Activated CD8-positive, alpha-beta memory T cell treated with anti-CD3 and anti-CD28 coated beads, Interleukin-2, amount 50 U/mL, for 48 hours (primary cell): Measurements from ENCODE around the gene FAM83D.
"Not testable (repeated sequence)": the region's sequence is repeated elsewhere in the genome, so short reads cannot be mapped to it uniquely, and the experiment has no call there.

ENCODE experiments used
- DNase-seq: peaks from one replicate; pipeline ENCODE4 v3.0.0-alpha.2; 2020

The FAM83D gene

GRCh38 chr20:38937000-38937399 lies 10.8 kb downstream of the FAM83D start:
- DNase-seq = no peak

- DNase-seq = no peak
Observed at GRCh38 chr20:38937978-38938473, 11.8 kb downstream of the FAM83D start.

DNA sequence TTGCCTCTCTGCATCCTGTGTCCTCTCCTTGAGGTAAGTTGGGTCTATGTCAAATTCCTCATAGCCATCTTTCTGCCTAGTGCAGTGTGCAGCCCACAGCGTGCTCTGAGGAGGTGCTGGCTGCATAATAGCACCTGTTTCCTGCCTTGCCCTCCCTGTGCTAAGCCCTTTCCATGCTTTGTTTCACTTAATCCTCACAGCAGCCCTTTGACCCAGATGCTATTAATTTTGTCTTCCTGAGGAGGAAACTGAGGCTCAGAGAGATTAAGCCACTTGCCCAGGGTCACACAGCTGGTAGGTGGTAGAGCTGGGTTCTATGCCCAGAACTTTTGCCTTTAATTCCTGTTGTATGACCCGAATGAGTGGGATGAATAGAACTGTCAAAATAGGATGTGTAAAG lies 13.5 kb downstream of the FAM83D start:
- DNase-seq = no peak

- DNase-seq = no peak
Observed at GRCh38 chr20:38940644-38941043, 14.4 kb downstream of the FAM83D start.

DNA sequence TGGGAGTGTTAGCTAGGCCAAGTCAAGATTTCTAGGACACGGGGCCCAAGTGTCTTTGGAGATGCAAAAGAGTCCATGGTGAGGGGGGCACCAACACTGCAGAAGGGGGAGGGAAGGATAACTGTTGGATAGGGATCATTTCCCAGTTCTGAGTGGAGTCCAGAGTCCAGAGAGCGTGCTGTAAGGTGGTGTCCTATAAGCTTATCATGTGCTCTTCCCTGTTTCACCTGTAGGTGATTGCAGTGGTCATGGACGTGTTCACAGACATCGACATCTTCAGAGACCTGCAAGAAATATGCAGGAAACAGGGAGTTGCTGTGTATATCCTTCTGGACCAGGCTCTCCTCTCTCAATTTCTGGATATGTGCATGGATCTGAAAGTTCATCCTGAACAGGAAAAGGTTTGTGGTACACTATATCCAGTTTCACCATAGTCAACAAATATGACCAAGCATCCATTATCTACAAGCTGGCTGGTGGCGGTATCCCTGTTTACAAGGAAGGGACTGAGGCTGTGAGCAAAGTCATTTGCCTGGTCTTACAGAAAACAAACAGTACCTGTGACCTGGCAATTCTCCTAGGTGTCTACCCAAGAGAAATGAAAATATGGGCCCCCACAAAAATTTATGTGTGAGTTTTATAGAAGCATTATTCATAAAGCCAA lies 15.6 kb downstream of the FAM83D start:
- no peak for DNase-seq

GRCh38 chr20:38945012-38945411 lies 18.8 kb downstream of the FAM83D start:
- DNase-seq = no peak

GRCh38 chr20:38946836-38947235 lies 20.6 kb downstream of the FAM83D start:
- no peak for DNase-seq

- no peak for DNase-seq
Observed at GRCh38 chr20:38947931-38948362, 21.7 kb downstream of the FAM83D start.

GRCh38 chr20:38950254-38950653 lies 24.0 kb downstream of the FAM83D start:
- DNase-seq = no peak

DNA sequence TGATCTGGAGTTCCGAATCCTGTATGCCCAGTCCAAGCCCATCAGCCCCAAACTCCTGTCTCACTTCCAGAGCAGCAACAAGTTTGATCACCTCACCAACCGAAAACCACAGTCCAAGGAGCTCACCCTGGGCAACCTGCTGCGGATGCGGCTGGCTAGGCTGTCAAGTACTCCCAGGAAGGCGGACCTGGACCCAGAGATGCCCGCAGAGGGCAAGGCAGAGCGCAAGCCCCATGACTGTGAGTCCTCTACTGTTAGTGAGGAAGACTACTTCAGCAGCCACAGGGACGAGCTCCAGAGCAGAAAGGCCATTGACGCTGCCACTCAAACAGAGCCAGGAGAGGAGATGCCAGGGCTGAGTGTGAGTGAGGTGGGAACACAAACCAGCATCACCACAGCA lies 25.4 kb downstream of the FAM83D start:
- DNase-seq = no peak

DNA sequence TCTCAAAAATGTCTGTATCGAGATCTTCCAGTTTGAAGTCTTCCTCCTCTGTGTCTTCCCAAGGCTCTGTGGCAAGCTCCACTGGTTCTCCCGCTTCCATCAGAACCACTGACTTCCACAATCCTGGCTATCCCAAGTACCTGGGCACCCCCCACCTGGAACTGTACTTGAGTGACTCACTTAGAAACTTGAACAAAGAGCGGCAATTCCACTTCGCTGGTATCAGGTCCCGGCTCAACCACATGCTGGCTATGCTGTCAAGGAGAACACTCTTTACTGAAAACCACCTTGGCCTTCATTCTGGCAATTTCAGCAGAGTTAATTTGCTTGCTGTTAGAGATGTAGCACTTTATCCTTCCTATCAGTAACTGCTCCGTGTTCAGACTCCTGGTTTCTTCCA lies 25.9 kb downstream of the FAM83D start:
- no peak for DNase-seq

DNA sequence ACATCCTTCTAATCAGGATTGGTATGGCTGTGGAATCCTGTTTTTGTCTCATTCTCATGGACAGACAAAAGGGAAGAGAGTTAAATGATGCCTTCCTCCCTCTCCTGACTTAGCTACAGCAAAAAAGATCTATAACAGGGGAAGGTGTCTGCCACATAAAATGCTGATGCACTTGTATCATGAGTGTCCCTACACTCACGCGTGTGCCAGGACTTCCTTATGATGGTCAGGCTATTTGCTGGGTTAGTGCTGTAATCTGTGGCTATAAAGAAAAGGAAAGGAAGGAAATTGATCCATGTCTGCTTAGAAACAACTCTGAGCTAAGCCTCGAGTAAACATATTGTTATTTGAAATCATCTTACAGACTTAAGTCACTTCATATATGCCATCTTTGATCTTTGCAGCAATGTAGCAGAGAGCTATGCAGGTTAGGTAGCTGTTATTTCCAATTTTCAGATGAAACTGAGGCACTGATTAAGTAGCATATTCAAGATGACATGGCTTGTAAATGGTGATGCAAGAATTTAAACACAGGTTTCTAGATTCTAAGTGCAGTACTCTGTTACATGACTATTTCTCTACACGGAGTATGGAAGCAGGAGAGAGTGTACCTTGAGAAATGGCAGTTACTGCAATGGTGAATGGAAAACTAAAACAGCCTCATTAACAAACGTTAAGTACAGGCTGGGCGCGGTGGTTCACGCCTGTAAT lies 27.6 kb downstream of the FAM83D start:
- no peak for DNase-seq

DNA sequence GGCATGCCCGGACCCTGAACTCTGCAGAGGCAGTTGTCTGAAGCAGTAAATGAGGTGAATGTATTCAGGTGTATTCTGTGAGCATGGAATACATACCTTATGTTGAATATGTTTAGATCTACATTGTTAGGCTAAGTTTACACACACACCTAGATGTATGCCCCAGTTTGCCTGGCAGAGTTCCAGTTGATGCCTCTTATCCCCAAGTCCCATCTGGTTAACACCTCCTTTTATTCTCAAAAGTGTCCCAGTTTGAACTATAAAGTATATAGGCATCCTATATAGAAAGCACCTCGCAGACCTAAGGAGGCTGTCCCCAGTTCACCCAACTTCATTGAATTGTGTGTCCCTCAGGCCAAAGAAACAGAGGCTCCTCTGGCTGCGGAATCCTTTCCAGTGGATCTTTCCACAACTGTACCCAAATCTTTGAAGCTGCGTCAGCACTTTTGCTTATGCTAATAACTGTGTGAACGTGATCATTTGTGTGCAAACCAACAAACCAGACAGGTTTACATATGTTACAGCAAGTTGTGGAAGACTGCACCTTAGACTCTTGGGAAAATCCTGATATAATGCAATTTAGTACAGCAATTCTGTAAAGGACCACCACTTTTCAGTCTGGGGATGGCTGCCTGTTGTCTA lies 31.1 kb downstream of the FAM83D start:
- DNase-seq = no peak

DNA sequence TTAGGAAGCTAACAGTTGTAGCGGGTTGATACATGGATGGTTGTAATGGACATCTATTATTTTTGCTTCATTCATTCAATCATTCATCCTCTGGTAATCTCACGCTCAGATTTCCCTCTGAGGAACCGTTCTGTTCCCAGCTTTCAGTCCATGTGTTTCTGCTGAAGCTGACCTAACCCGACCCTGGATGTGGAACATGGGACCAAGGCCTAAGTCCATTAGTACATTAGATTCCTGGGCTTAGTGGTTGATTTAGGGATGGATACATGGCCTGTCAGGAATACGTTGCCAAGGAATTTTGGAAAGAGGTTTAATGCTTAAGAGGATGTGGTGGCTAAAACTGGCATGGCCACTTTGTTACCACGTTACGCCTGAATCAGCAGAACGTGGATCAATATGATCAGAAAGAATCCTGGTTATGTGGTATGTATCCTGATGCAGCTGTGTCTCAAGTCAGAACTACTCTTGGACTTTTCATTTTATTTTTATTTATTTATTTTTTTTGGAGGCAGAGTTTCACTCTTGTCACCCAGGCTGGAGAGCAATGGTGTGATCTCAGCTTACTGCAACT lies 31.8 kb downstream of the FAM83D start:
- no peak for DNase-seq

DNA sequence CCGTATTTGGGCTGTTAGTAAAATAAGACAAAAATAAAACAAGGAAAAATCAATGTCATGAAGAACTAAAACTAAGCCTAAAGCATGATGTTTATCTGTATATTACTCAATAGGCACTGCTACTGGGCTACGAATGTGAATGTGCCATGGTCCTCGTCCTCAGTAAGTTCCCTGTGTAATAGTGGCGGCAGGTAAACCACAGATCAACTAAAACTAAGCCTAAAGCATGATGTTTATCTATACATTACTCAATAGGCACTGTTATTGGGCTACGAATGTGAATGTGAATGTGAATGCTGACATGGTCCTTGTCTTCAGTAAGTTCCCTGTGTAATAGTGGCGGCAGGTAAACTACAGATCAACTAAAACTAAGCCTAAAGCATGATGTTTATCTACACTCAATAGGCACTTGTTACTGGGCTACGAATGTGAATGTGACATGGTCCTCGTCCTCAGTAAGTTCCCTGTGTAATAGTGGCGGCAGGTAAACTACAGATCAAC lies 34.0 kb downstream of the FAM83D start:
- not testable (repeated sequence) for DNase-seq

DNA sequence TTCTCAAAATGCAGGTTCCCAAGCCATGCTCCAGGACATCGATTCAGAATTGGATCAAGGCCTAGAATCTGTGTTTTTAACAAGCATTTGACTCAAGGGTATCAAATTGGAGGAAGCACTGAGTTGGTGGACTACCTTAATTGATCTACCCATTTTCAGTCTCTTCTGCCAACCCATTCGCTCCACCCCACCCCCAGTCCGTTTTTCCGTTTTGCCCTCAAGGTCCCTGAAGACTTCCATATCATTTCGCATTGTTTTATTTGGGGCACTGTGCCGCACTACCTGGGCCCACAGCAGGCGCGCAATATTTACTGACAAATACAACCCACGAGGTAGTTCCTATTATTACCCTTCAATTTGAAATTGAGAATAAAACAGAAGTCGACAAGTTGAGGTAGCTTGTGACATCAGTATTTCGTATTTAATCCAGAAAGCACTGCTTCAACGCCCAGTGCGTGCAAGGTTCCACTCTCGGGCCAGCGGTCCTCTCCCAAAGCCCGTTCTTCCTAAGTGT lies 35.4 kb downstream of the FAM83D start:
- no peak for DNase-seq

GRCh38 chr20:38962044-38962927 lies 36.1 kb downstream of the FAM83D start, which contains the start of gene DHX35:
TSS of gene DHX35 (plus strand) at chr20:38962344. CDS start at chr20:38962368, 24 bp downstream.
- peak; percentile 98 for DNase-seq

GRCh38 chr20:38962928-38963401 lies 36.7 kb downstream of the FAM83D start:
- no peak for DNase-seq

- DNase-seq = no peak
Observed at GRCh38 chr20:38963745-38964144, 37.5 kb downstream of the FAM83D start.

DNA sequence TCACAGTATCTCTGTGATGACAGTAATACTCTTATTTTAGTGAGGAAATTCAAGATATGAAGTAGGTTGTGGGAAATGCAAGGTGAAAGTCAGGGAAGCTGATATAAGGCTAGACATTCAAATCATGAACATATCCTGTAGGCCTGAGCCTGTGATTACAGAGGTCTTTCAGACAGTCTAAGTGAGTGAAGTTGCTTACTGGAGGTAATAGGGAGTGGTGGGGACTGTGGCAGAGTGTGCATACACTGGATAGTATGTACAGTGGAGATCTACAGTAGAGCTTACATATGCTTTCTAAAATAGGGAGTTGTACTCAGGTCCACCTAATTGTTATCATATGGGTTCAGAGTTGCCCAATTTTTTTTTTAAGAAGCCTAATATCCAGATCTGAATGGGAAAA lies 39.0 kb downstream of the FAM83D start:
- no peak for DNase-seq

DNA sequence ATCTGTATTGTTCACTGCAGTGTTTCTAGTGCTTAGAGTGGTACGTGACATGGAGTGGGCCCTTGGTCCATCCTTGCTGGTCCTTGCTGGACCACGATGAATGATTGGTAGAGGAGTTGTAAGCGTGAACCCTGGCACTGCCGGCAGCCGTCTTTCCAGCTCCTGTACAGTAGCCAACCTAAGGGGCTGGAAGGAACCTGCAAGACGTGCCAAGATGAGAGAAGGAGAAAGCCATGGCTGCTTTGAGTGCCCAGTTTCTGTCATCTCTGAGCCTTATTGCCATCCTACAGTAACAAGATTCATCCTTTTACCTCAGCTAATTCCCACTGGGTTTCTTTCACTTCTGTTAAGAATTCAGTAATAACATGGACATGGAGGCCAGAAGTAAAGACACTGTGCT lies 41.9 kb downstream of the FAM83D start:
- no peak for DNase-seq

DNA sequence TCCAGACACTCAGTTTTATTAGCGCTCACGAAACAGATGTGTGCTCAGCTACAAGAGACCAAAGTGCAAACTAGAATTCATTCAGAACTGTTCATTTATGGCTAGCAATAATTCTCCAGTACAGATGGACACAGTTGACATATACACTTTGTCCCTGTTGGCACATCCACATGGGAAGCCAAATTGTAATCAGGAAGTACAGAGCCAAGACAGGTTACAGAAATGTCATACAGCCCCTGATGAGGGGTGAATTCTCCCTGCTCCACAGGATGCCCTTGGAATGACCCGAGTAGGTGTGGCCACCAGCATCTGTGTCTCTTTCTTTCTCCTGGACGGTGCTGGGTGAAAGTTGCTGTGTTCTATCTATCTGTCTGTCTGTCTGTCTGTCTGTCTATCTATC lies 43.5 kb downstream of the FAM83D start:
- no peak for DNase-seq
